ENCODE data around the gene RHNO1.

RHNO1 gene

GRCh38 chr12:2923057-2923456, 46.0 kb downstream of the RHNO1 start:
- DNase-seq (ENCODE audit: extremely low read depth, low read depth) = no peak
- TF ChIP-seq CTCF (IDR thresholded peaks at IDR 0.05; ENCODE audit: low read depth, low read length, missing control alignments) = no peak
- H3K4me3 ChIP-seq (replicated peaks; ENCODE audit: low read depth, low read length) = no peak overlapping the region

- no peak overlapping the region for H3K4me3 ChIP-seq (replicated peaks; ENCODE audit: low read depth, low read length)
- DNase-seq (ENCODE audit: extremely low read depth, low read depth) = no peak
- TF ChIP-seq CTCF (IDR thresholded peaks at IDR 0.05; ENCODE audit: low read depth, low read length, missing control alignments) = no peak
Measured at GRCh38 chr12:2924019-2924418, 47.0 kb downstream of the RHNO1 start.

- no peak for DNase-seq (ENCODE audit: extremely low read depth, low read depth)
- H3K4me3 ChIP-seq (replicated peaks; ENCODE audit: low read depth, low read length) = no peak overlapping the region
- TF ChIP-seq CTCF (IDR thresholded peaks at IDR 0.05; ENCODE audit: low read depth, low read length, missing control alignments) = no peak
Measured at GRCh38 chr12:2925322-2925995, 48.4 kb downstream of the RHNO1 start.

- no peak overlapping the region for H3K4me3 ChIP-seq (replicated peaks; ENCODE audit: low read depth, low read length)
- DNase-seq (ENCODE audit: extremely low read depth, low read depth) = no peak
- TF ChIP-seq CTCF (IDR thresholded peaks at IDR 0.05; ENCODE audit: low read depth, low read length, missing control alignments) = no peak
Measured at GRCh38 chr12:2930865-2931264, 53.8 kb downstream of the RHNO1 start.

GRCh38 chr12:2933586-2933985, 56.6 kb downstream of the RHNO1 start:
- no peak for DNase-seq (ENCODE audit: extremely low read depth, low read depth)
- H3K4me3 ChIP-seq (replicated peaks; ENCODE audit: low read depth, low read length) = no peak overlapping the region
- TF ChIP-seq CTCF (IDR thresholded peaks at IDR 0.05; ENCODE audit: low read depth, low read length, missing control alignments) = no peak

GRCh38 chr12:2934371-2934770, 57.3 kb downstream of the RHNO1 start:
- H3K4me3 ChIP-seq (replicated peaks; ENCODE audit: low read depth, low read length) = no peak overlapping the region

More at GRCh38 chr12:2934371-2934770, 57.3 kb downstream of the RHNO1 start:
- TF ChIP-seq CTCF (IDR thresholded peaks at IDR 0.05; ENCODE audit: low read depth, low read length, missing control alignments) = no peak
- DNase-seq (ENCODE audit: extremely low read depth, low read depth) = no peak
